ENCODE measurements around the gene XG. TPM values are rescaled to one million over a fixed set of nuclear protein-coding genes. Genes with fewer than 3 reads are reported as not detected.
"Not testable (repeated sequence)": the region's sequence is repeated elsewhere in the genome, so short reads cannot be mapped to it uniquely, and the experiment has no call there.

The XG gene
- total RNA-seq, 1 donor from 2014 or later = 1.2 TPM

DNA sequence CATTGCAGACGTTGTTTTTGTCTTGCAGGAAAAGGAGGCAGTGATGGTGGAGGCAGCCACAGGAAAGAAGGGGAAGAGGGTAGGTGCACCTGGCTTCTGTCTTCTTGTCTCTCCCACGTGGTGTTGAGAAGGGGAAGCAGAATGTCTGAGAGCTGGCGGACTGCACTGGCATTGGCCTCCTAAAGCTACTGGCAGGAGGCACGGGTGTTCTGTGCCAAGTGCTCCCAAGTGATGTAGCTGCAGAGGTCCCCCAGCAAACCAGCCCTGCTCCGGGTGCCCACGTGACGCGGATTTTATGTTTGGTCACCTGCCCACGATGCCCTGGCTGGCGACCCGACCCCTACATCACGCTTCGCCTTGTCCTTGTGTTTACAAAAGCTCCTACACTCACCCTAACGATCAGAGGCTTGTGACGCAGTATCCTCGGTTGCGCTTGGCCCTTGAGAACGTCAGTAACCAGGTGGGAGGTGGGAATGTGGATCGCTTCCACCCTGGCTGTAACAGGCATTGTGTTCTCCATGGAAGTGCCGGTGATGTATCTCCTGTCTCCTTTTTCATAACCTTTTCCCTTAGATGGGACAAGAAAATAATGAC is 28.5 kb upstream of the XG start:
- no peak overlapping the region for H3K4me3 Mint-ChIP-seq
- no peak overlapping the region for H3K27ac Mint-ChIP-seq
- TF ChIP-seq, protein P1, sequence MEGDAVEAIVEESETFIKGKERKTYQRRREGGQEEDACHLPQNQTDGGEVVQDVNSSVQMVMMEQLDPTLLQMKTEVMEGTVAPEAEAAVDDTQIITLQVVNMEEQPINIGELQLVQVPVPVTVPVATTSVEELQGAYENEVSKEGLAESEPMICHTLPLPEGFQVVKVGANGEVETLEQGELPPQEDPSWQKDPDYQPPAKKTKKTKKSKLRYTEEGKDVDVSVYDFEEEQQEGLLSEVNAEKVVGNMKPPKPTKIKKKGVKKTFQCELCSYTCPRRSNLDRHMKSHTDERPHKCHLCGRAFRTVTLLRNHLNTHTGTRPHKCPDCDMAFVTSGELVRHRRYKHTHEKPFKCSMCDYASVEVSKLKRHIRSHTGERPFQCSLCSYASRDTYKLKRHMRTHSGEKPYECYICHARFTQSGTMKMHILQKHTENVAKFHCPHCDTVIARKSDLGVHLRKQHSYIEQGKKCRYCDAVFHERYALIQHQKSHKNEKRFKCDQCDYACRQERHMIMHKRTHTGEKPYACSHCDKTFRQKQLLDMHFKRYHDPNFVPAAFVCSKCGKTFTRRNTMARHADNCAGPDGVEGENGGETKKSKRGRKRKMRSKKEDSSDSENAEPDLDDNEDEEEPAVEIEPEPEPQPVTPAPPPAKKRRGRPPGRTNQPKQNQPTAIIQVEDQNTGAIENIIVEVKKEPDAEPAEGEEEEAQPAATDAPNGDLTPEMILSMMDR (IDR thresholded peaks at IDR 0.05; ENCODE audit: unreplicated experiment) = no peak
- no peaks in the 10 kb centered on the region for H3K27me3 Mint-ChIP-seq (ENCODE audit: low read depth)
- no peaks in the 10 kb centered on the region for H3K9me3 Mint-ChIP-seq
- peaks cover 65% of the 10 kb centered on the region for H3K36me3 Mint-ChIP-seq
- DNase-seq (ENCODE audit: low spot score in 2 of 2, unreplicated experiment in 2 of 2) = no peak
- no peaks in the 10 kb centered on the region for H3K4me1 Mint-ChIP-seq

DNA sequence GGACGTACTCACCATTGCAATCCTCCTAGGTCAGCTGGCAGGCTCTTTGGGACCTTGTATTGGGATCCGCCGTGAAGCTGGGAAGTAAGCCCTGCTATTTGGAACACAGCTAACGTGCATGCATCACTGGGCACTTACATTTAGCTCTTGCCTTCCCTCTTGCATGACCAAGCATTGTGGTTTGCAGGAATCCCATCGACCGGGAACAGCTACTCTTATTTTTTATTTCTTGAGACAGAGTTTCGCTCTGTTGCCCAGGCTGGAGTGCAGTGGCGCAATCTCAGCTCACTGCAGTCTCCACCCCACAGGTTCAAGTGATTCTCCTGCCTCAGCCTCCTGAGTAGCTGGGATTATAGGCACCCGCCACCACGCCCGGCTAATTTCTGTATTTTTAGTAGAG is 24.6 kb upstream of the XG start:
- H3K27me3 Mint-ChIP-seq (ENCODE audit: low read depth); H3K9me3 Mint-ChIP-seq; H3K27ac Mint-ChIP-seq; DNase-seq (ENCODE audit: low spot score in 2 of 2, unreplicated experiment in 2 of 2); H3K4me3 Mint-ChIP-seq; H3K4me1 Mint-ChIP-seq: not testable (repeated sequence)
- H3K36me3 Mint-ChIP-seq = peaks cover 58% of the 10 kb centered on the region

DNA sequence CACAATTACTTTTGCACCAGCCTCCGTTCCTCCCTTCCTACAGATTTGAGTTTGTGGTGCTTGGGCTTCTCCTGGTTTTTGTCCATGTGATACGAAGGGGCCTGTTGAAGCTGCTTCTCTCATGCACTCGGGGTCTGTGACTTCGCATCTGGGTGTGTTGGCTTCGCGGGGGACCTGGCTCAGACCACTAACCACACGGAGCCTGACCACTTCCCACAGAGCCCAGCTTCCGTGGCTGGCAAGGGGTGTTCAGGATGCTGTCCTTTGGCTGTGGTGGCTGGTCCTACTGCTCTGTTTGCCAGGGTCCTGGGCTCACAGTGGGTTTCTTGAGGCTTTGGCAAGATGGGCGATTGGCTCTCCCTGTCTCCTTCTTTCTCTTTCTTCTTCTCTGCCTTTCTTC is 19.8 kb upstream of the XG start:
- H3K4me1 Mint-ChIP-seq = no peaks in the 10 kb centered on the region
- no peak overlapping the region for H3K27ac Mint-ChIP-seq
- TF ChIP-seq, protein P1 (IDR thresholded peaks at IDR 0.05; ENCODE audit: unreplicated experiment) = no peak

DNA sequence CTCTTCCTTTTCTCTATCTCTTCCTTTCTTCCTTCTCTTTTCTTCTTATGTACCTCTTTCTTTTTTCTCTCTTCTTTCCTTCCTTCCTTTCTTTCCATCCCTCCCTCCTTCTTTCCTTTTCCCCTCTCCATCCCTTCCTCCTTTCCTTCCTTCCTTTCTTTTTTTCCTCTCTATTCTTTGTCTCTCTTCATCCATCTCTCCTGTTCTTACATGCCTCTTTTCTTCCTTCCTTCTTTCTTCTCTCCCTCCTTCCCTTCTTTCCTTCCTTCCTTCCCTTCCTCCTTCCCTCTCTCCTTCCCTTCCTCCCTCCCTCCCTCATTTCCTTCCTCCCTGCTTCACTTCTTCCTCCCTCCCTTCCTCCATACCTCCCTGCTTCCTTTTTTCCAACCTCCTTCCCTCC is 19.2 kb upstream of the XG start:
- TF ChIP-seq, protein P1 (IDR thresholded peaks at IDR 0.05; ENCODE audit: unreplicated experiment) = no peak
- peak overlapping the region; percentile 45 for H3K27ac Mint-ChIP-seq
- no peak for DNase-seq (ENCODE audit: low spot score in 2 of 2, unreplicated experiment in 2 of 2)
- no peak overlapping the region for H3K4me3 Mint-ChIP-seq
- peaks cover 51% of the 10 kb centered on the region for H3K36me3 Mint-ChIP-seq
- H3K4me1 Mint-ChIP-seq = no peaks in the 10 kb centered on the region
- H3K9me3 Mint-ChIP-seq = peaks cover 5% of the 10 kb centered on the region
- no peaks in the 10 kb centered on the region for H3K27me3 Mint-ChIP-seq (ENCODE audit: low read depth)

More for the DNA sequence above, 19.8 kb upstream of the XG start:
- H3K27me3 Mint-ChIP-seq (ENCODE audit: low read depth) = no peaks in the 10 kb centered on the region
- no peak for DNase-seq (ENCODE audit: low spot score in 2 of 2, unreplicated experiment in 2 of 2)
- H3K4me3 Mint-ChIP-seq = no peak overlapping the region
- peaks cover 52% of the 10 kb centered on the region for H3K36me3 Mint-ChIP-seq
- H3K9me3 Mint-ChIP-seq = peaks cover 5% of the 10 kb centered on the region

DNA sequence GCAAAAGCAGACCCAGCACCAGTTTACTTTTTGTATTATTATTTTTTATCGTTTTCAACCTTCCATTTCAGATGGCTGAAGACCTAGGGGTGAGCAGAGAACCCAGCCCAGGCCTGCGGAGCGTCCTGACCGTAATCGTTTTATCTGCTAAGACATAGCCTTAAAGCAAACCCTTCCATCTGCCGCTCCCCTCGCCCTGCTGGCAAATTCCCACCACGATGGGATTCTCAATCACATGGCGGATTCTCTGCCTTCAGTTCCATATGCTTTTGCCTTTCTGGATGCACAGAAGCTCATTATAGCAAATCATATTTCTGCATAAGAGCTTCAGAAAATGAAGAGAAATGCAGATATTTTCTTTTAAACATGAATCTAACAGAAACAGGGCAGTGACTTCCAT is 18.6 kb upstream of the XG start:
- Mint-ChIP-seq H3K9me3 (peaks cover 5% of the 10 kb centered on the region), H3K4me1 (no peaks in the 10 kb centered on the region), H3K27ac (peak overlapping the region; percentile 45), H3K4me3 (no peak overlapping the region), H3K27me3 (ENCODE audit: low read depth) (no peaks in the 10 kb centered on the region), H3K36me3 (peaks cover 49% of the 10 kb centered on the region)
- DNase-seq (ENCODE audit: low spot score in 2 of 2, unreplicated experiment in 2 of 2) = no peak
- TF ChIP-seq, protein P1 (IDR thresholded peaks at IDR 0.05; ENCODE audit: unreplicated experiment) = no peak

DNA sequence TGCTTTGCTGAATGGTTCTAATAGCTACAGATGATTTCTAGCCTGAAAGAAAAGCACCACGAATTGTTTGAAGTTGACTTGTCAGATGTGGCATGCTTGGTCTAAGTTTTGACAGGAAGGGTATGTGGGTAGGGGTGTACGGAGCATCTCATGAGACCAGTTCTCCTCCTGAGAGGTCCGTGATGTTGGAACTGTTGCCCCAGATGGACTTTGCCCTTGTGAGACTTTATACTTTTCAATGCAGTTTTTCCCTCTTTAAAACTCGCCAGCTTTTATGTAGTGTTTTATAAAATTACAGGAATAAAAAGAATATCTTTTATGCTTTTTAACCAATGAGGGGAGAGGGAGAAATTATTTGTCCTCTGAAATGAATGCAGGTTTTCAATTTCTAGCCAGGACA is 16.6 kb upstream of the XG start:
- H3K36me3 Mint-ChIP-seq = peaks cover 45% of the 10 kb centered on the region
- no peaks in the 10 kb centered on the region for H3K4me1 Mint-ChIP-seq
- TF ChIP-seq, protein P1 (IDR thresholded peaks at IDR 0.05; ENCODE audit: unreplicated experiment) = no peak
- no peak for DNase-seq (ENCODE audit: low spot score in 2 of 2, unreplicated experiment in 2 of 2)
- H3K9me3 Mint-ChIP-seq = peaks cover 5% of the 10 kb centered on the region
- H3K27ac Mint-ChIP-seq = no peak overlapping the region
- H3K4me3 Mint-ChIP-seq = no peak overlapping the region
- H3K27me3 Mint-ChIP-seq (ENCODE audit: low read depth) = no peaks in the 10 kb centered on the region
